ENCODE data around the gene DES. TPM values are rescaled to one million over a fixed set of nuclear protein-coding genes. Genes with fewer than 3 reads are reported as not detected.

The DES gene
- total RNA-seq, 2 experiments from 2014 or later, result not detected

DNA sequence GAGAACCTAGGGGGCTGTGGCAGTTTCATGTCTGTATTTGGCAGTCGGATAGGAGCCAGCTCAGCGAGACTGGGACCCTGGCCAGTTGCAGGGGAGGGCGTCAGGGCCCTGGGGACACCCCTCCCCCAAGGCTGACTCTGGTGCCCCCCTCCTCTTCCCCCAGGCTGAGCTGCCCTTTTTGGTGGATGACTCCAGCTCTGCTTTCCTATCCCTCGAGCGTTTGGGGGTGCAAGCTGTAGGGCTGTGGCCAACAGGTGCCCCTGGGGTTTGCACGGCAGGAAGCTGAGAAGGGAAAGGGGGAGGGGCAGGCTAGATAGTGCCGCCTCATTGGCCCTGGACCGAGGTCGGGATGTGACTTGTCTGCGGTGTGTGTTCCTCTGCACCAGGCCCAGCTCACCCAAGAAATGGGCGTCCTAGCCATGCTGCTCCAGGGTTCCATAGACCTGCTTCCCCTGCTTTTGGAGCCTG is 42.9 kb downstream of the DES start:
- H3K4me1 Mint-ChIP-seq, result peaks cover 14% of the 10 kb centered on the region
- peak; percentile 44 for DNase-seq
- CTCF ChIA-PET, result interaction anchor here (1.0 to 1.2 kb wide), 3 partner anchors 15 to 69 kb away, joined by 4 to 6 read pairs (median 5); no protein-coding TSS in a partner anchor
- POLR2A ChIA-PET, result no interaction called here
- H3K36me3 Mint-ChIP-seq (ENCODE audit: low read depth), result no peaks in the 10 kb centered on the region
- no peak overlapping the region for H3K4me3 Mint-ChIP-seq
- no peaks in the 10 kb centered on the region for H3K27me3 Mint-ChIP-seq
- no peaks in the 10 kb centered on the region for H3K9me3 Mint-ChIP-seq
- H3K27ac Mint-ChIP-seq, result peak overlapping the region; percentile 64

- ChIA-PET CTCF (interaction anchor here (1.1 to 1.2 kb wide), 2 partner anchors 15 to 59 kb away, joined by 4 to 5 read pairs; no protein-coding TSS in a partner anchor), POLR2A (no interaction called here)
- DNase-seq, result no peak
- no peaks in the 10 kb centered on the region for H3K36me3 Mint-ChIP-seq (ENCODE audit: low read depth)
- H3K27me3 Mint-ChIP-seq, result no peaks in the 10 kb centered on the region
- H3K4me3 Mint-ChIP-seq, result no peak overlapping the region
- H3K27ac Mint-ChIP-seq, result no peak overlapping the region
- no peaks in the 10 kb centered on the region for H3K9me3 Mint-ChIP-seq
- peaks cover 14% of the 10 kb centered on the region for H3K4me1 Mint-ChIP-seq
These were observed 43.5 kb downstream of the DES start for GRCh38 chr2:219461669-219462068.

DNA sequence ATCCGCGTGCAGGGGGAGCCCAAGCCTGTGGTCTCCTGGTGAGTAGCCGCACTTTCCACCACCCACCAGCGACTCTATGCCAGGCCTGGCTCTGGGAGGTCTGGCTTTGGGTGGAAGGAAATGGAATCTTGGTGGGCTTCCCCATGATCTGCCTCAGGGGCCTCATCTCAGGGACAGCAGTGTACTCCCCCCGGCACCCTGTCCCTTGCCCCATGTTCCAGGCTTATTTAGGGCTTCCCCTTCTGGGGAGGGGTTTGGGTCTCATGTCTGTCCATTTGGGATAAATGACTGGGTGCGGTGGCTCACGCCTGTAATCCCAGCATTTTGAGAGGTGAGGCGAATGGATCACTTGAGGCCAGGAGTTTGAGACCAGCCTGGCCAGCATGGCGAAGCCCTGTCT is 44.2 kb downstream of the DES start:
- no peak for DNase-seq
- Mint-ChIP-seq H3K4me3 (no peak overlapping the region), H3K36me3 (ENCODE audit: low read depth) (no peaks in the 10 kb centered on the region), H3K27me3 (no peaks in the 10 kb centered on the region), H3K27ac (no peak overlapping the region), H3K4me1 (peaks cover 14% of the 10 kb centered on the region), H3K9me3 (no peaks in the 10 kb centered on the region)
- POLR2A ChIA-PET, result no interaction called here
- CTCF ChIA-PET, result no interaction called here

- CTCF ChIA-PET, result interaction anchor here (1.2 kb wide), 1 partner anchor 30 kb away, joined by 5 read pairs; no protein-coding TSS in a partner anchor
These were observed 46.3 kb downstream of the DES start for GRCh38 chr2:219464286-219465032.

DNA sequence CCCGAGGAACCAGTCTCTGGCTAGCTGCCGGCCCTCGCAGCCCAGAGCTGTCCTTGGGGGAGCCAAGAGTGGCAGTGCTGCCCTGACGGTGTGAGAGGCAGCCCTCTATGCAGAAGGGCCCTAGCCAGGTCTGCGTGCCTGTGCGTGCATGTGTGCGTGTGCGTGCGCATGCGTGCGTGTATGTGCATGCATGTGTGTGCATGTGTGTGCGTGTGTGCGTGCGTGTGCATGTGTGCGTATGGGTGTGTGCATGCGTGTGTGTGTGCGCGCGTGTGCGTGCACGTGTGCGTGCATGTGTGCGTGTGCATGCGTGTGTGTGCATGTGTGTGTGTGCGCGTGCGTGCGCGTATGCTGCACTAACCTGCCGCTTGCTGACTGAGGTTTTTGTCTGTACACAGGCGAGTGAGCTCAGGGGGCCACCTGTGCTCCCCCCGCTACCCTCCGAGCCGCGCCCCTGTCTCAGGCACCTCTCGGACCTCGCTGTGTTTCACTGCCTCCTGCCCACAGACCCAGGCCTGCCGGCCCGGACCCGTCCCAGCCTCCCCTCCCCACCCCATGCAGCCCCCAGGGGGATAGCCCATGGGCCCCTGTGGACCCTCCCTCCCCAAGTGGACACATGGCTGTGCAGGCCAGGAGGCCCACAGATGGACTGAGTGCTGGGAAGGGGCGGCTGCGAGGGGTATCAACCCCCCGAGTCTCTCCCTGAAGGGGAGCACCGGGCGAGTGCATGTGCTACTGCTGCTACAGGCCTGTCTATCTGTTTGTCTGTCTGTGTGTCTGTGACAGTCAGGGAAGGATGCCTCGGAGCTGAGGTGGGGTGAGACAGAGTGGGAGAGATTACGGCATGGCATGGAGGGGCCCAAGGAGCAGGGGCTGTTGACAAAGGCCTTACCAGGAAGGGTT is 47.7 kb downstream of the DES start:
- H3K4me1 Mint-ChIP-seq, result peaks cover 5% of the 10 kb centered on the region
- no peak overlapping the region for H3K27ac Mint-ChIP-seq
- no peak for DNase-seq
- no peaks in the 10 kb centered on the region for H3K9me3 Mint-ChIP-seq
- H3K27me3 Mint-ChIP-seq, result no peaks in the 10 kb centered on the region
- ChIA-PET CTCF (interaction anchor here (0.6 kb wide), 2 partner anchors 76 to 377 kb away, joined by 3 read pairs; no protein-coding TSS in a partner anchor), POLR2A (no interaction called here)
- no peak overlapping the region for H3K4me3 Mint-ChIP-seq
- H3K36me3 Mint-ChIP-seq (ENCODE audit: low read depth), result no peaks in the 10 kb centered on the region

More at GRCh38 chr2:219464286-219465032, 46.3 kb downstream of the DES start:
- H3K9me3 Mint-ChIP-seq, result no peaks in the 10 kb centered on the region
- no peaks in the 10 kb centered on the region for H3K27me3 Mint-ChIP-seq
- no peak overlapping the region for H3K27ac Mint-ChIP-seq
- peaks cover 7% of the 10 kb centered on the region for H3K4me1 Mint-ChIP-seq
- no peak overlapping the region for H3K4me3 Mint-ChIP-seq
- no peaks in the 10 kb centered on the region for H3K36me3 Mint-ChIP-seq (ENCODE audit: low read depth)
- DNase-seq, result no peak
- POLR2A ChIA-PET, result no interaction called here

- H3K27ac Mint-ChIP-seq, result no peak overlapping the region
- H3K36me3 Mint-ChIP-seq (ENCODE audit: low read depth), result no peaks in the 10 kb centered on the region
- H3K4me3 Mint-ChIP-seq, result no peak overlapping the region
- DNase-seq, result no peak
- no peaks in the 10 kb centered on the region for H3K9me3 Mint-ChIP-seq
- ChIA-PET POLR2A (no interaction called here), CTCF (interaction anchor here (0.6 to 2.5 kb wide), 3 partner anchors 8 to 75 kb away, joined by 3 to 7 read pairs (median 4); no protein-coding TSS in a partner anchor)
- H3K4me1 Mint-ChIP-seq, result no peaks in the 10 kb centered on the region
- no peaks in the 10 kb centered on the region for H3K27me3 Mint-ChIP-seq
These were observed 48.9 kb downstream of the DES start for GRCh38 chr2:219466816-219467735.

GRCh38 chr2:219467736-219468075 is 49.5 kb downstream of the DES start:
- no peak overlapping the region for H3K27ac Mint-ChIP-seq
- no peak overlapping the region for H3K4me3 Mint-ChIP-seq
- no peaks in the 10 kb centered on the region for H3K4me1 Mint-ChIP-seq
- H3K27me3 Mint-ChIP-seq, result no peaks in the 10 kb centered on the region
- ChIA-PET CTCF (interaction anchor here (1.2 to 2.5 kb wide), 2 partner anchors 9 to 63 kb away, joined by 4 to 7 read pairs; no protein-coding TSS in a partner anchor), POLR2A (no interaction called here)
- no peak for DNase-seq
- H3K36me3 Mint-ChIP-seq (ENCODE audit: low read depth), result no peaks in the 10 kb centered on the region
- no peaks in the 10 kb centered on the region for H3K9me3 Mint-ChIP-seq

DNA sequence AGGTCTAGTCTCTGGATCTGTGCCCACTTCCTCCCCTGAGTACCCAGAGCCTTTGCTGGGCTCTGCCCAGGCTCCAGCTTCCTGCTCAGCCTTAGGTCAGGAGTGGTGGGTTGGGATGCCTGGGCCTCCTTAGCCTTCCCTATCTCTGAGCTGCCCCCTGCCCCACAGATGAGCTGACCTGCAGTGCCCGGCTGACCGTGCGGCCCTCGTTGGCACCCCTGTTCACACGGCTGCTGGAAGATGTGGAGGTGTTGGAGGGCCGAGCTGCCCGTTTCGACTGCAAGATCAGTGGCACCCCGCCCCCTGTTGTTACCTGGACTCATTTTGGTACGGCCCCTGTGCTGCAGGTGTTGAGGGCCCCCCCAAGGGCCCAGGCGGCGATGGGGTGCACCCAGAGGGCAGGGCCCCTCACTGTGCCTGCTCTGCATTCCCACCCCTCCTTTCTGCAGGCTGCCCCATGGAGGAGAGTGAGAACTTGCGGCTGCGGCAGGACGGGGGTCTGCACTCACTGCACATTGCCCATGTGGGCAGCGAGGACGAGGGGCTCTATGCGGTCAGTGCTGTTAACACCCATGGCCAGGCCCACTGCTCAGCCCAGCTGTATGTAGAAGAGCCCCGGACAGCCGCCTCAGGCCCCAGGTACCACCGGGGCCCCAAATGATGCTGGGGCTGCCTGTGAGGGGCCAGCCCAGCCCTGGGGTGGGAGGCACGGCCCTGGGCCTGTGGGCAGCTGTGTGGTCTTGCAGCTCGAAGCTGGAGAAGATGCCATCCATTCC is 50.4 kb downstream of the DES start:
- no peaks in the 10 kb centered on the region for H3K36me3 Mint-ChIP-seq (ENCODE audit: low read depth)
- H3K9me3 Mint-ChIP-seq, result no peaks in the 10 kb centered on the region
- no peak overlapping the region for H3K4me3 Mint-ChIP-seq
- CTCF ChIA-PET, result interaction anchor here (0.6 to 2.5 kb wide), 4 partner anchors 10 to 72 kb away, joined by 3 to 7 read pairs (median 4); no protein-coding TSS in a partner anchor
- H3K27me3 Mint-ChIP-seq, result no peaks in the 10 kb centered on the region
- H3K27ac Mint-ChIP-seq, result no peak overlapping the region
- H3K4me1 Mint-ChIP-seq, result no peaks in the 10 kb centered on the region
- POLR2A ChIA-PET, result no interaction called here
- no peak for DNase-seq

- Mint-ChIP-seq H3K27ac (no peak overlapping the region), H3K4me1 (no peaks in the 10 kb centered on the region), H3K36me3 (ENCODE audit: low read depth) (no peaks in the 10 kb centered on the region), H3K9me3 (no peaks in the 10 kb centered on the region), H3K4me3 (no peak overlapping the region), H3K27me3 (no peaks in the 10 kb centered on the region)
- no peak for DNase-seq
- POLR2A ChIA-PET, result no interaction called here
- CTCF ChIA-PET, result interaction anchor here (0.6 to 2.5 kb wide), 3 partner anchors 10 to 172 kb away, joined by 3 to 7 read pairs (median 3); no protein-coding TSS in a partner anchor
These were observed 51.1 kb downstream of the DES start for GRCh38 chr2:219469186-219469724.

- Mint-ChIP-seq H3K9me3 (no peaks in the 10 kb centered on the region), H3K27ac (no peak overlapping the region), H3K36me3 (ENCODE audit: low read depth) (no peaks in the 10 kb centered on the region), H3K4me3 (no peak overlapping the region), H3K27me3 (no peaks in the 10 kb centered on the region), H3K4me1 (no peaks in the 10 kb centered on the region)
- CTCF ChIA-PET, result interaction anchor here (1.0 to 1.8 kb wide), 3 partner anchors 28 to 171 kb away, joined by 3 to 4 read pairs (median 3); no protein-coding TSS in a partner anchor
- POLR2A ChIA-PET, result no interaction called here
- no peak for DNase-seq
These were observed 52.3 kb downstream of the DES start for GRCh38 chr2:219470429-219470828.

DNA sequence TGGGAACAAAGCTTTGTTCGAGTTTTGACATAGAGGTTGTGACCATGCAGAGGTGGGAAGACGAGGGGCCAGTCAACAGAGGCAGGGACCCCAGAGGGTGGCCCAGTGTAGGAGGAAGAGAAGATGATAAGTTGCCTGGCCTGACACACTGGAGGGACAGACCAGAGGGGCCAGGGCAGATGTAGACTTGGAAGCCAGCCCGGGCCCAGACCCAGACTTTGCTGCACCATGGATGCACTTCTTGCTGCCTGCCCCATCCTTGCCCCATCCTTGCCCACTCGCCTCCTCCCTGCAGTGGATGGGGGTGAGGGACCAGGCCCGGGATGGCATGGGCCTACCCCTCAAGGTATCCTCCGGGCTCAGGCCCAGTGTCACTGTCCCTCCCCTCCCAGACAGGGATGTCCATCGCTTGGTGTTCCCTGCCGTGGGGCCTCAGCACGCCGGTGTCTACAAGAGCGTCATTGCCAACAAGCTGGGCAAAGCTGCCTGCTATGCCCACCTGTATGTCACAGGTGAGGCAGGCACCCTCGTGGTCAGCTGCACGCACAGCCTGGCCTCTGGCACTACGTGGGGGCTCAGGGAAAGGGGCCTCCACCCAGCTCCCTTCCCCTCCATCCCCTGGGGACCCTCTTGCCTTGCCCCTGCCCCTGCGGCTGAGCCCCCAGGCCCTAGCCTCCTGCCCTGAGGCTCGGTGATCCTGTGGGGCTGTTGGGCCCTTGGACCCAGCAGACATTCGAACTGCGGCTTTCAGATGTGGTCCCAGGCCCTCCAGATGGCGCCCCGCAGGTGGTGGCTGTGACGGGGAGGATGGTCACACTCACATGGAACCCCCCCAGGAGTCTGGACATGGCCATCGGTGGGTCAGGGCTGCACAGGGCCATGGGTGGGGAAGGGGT is 53.5 kb downstream of the DES start:
- Mint-ChIP-seq H3K36me3 (ENCODE audit: low read depth) (no peaks in the 10 kb centered on the region), H3K27me3 (no peaks in the 10 kb centered on the region), H3K27ac (no peak overlapping the region), H3K9me3 (no peaks in the 10 kb centered on the region), H3K4me1 (peaks cover 4% of the 10 kb centered on the region), H3K4me3 (no peak overlapping the region)
- ChIA-PET CTCF (interaction anchor here (1.0 to 1.8 kb wide), 2 partner anchors 9 to 26 kb away, joined by 4 to 5 read pairs; no protein-coding TSS in a partner anchor), POLR2A (no interaction called here)
- DNase-seq, result no peak

All from activated CD4-positive, alpha-beta T cell treated with anti-CD3 and anti-CD28 coated beads, Interleukin-2, amount 10 ng/mL, durations not matched to agents 7 days and 5 days (primary cell).